COLO829 (cell line): ENCODE data around the gene EIF3CL.
"Not testable (repeated sequence)": the region's sequence is repeated elsewhere in the genome, so short reads cannot be mapped to it uniquely, and the experiment has no call there.

Experiments used
- DNase-seq: peaks from one replicate; pipeline ENCODE4 v3.0.0; 2012; ENCODE audit warnings: low spot score

The EIF3CL gene

GRCh38 chr16:28403220-28404072 lies at the start of gene EIF3CL:
Gene EIF3CL, minus strand, starts transcription at chr16:28403841. Its CDS starts 223 bp downstream, at chr16:28403618.
- DNase-seq = not testable (repeated sequence)

- not testable (repeated sequence) for DNase-seq
Observed at GRCh38 chr16:28447081-28447480, 43.4 kb upstream of the EIF3CL start.

- not testable (repeated sequence) for DNase-seq
Observed at GRCh38 chr16:28446388-28446787, 42.7 kb upstream of the EIF3CL start.

GRCh38 chr16:28443943-28444342 lies 40.3 kb upstream of the EIF3CL start:
- DNase-seq = not testable (repeated sequence)

- not testable (repeated sequence) for DNase-seq
Observed at GRCh38 chr16:28438899-28439298, 35.3 kb upstream of the EIF3CL start.

GRCh38 chr16:28435340-28435739 lies 31.7 kb upstream of the EIF3CL start:
- DNase-seq = not testable (repeated sequence)

- DNase-seq = not testable (repeated sequence)
Observed at GRCh38 chr16:28426060-28426680, 22.5 kb upstream of the EIF3CL start.

GRCh38 chr16:28421071-28421750 lies 17.6 kb upstream of the EIF3CL start:
- not testable (repeated sequence) for DNase-seq

GRCh38 chr16:28417033-28417432 lies 13.4 kb upstream of the EIF3CL start:
- DNase-seq = not testable (repeated sequence)

GRCh38 chr16:28414530-28414929 lies 10.9 kb upstream of the EIF3CL start:
- DNase-seq = not testable (repeated sequence)

GRCh38 chr16:28413585-28413984 lies 9.9 kb upstream of the EIF3CL start:
- DNase-seq = not testable (repeated sequence)

- not testable (repeated sequence) for DNase-seq
Observed at GRCh38 chr16:28392054-28392453, 11.6 kb downstream of the EIF3CL start.

- not testable (repeated sequence) for DNase-seq
Observed at GRCh38 chr16:28382177-28382867, 21.3 kb downstream of the EIF3CL start.

GRCh38 chr16:28377822-28378221 lies 25.8 kb downstream of the EIF3CL start:
- not testable (repeated sequence) for DNase-seq

- DNase-seq = not testable (repeated sequence)
Observed at GRCh38 chr16:28377108-28377625, 26.5 kb downstream of the EIF3CL start.

GRCh38 chr16:28375115-28375514 lies 28.5 kb downstream of the EIF3CL start:
- not testable (repeated sequence) for DNase-seq

GRCh38 chr16:28374281-28374680 lies 29.4 kb downstream of the EIF3CL start:
- not testable (repeated sequence) for DNase-seq

- DNase-seq = not testable (repeated sequence)
Observed at GRCh38 chr16:28367926-28368325, 35.7 kb downstream of the EIF3CL start.

GRCh38 chr16:28364268-28365173 lies 39.1 kb downstream of the EIF3CL start:
- DNase-seq = not testable (repeated sequence)

GRCh38 chr16:28363408-28363807 lies 40.2 kb downstream of the EIF3CL start, which contains the start of gene NPIPB6:
Gene NPIPB6, minus strand, starts transcription at chr16:28363508. Its CDS starts 686 bp downstream, at chr16:28362822.
- not testable (repeated sequence) for DNase-seq
